GM12873 (cell line): ENCODE results near the gene YTHDC2.
A peak's percentile ranks its signal among the peaks of the same experiment; 100 is the strongest.

Experiments
- CTCF ChIP-seq: IDR thresholded peaks from 2 replicates; pipeline ENCODE4 v1.5.1; 2012; ENCODE audit warnings: low read depth, mild to moderate bottlenecking, moderate library complexity, low read length, control low read depth; ENCODE audit not compliant: insufficient read depth; ENCODE audit errors: missing control alignments

The YTHDC2 gene

GRCh38 chr5:113503146-113503545 lies 10.3 kb upstream of the YTHDC2 start:
- no peak for TF ChIP-seq CTCF

GRCh38 chr5:113505181-113505580 lies 8.3 kb upstream of the YTHDC2 start:
- TF ChIP-seq CTCF, result no peak

GRCh38 chr5:113507601-113508000 lies 5.9 kb upstream of the YTHDC2 start:
- TF ChIP-seq CTCF, result no peak

- no peak for TF ChIP-seq CTCF
These were observed 4.7 kb upstream of the YTHDC2 start for GRCh38 chr5:113508756-113509155.

- TF ChIP-seq CTCF, result peak; percentile 30
These were observed 2.5 kb upstream of the YTHDC2 start for GRCh38 chr5:113510836-113511451.

- no peak for TF ChIP-seq CTCF
These were observed 1.2 kb upstream of the YTHDC2 start for GRCh38 chr5:113512341-113512740.

- no peak for TF ChIP-seq CTCF
These were observed 768 bp downstream of the YTHDC2 start for GRCh38 chr5:113514289-113514635.
